A673 (cell line): ENCODE results near the gene PRPF6.

Experiments
- CTCF ChIP-seq: fragments of 300-800, 200-600 bp; sonication (generic); conservative IDR thresholded peaks from 2 replicates; pipeline ENCODE4 v1.5.1; 2017; ENCODE audit warnings: low read depth, mild to moderate bottlenecking, antibody characterized with exemption, low read length, moderate library complexity, mixed read lengths
- EZH2 ChIP-seq: fragments of 200-600 bp; sonication (generic); IDR thresholded peaks from 2 replicates; pipeline ENCODE4 v1.6.1; 2017; ENCODE audit warnings: borderline replicate concordance, low read depth, mild to moderate bottlenecking, mixed read lengths, antibody characterized with exemption, low read length; ENCODE audit not compliant: poor library complexity, severe bottlenecking

GRCh38 chr20:63979229-63979556 is 1.7 kb upstream of the PRPF6 start:
- TF ChIP-seq CTCF = no peak
- no peak for TF ChIP-seq EZH2
